Prostate gland (tissue), 2 donors: ENCODE measurements around the gene BOK. TPM values are rescaled to one million over a fixed set of nuclear protein-coding genes. Genes with fewer than 3 reads are reported as not detected.

Experiments used
- DNase-seq: peaks from one replicate; pipeline ENCODE4 v3.0.0-alpha.2; 2019; ENCODE audit warnings: low spot score
- H3K27ac ChIP-seq, 2 donors: fragments of 200-600 bp; sonication (generic); 2 replicates each; pipeline ENCODE4 v1.5.1; 2017 to 2019
- H3K27me3 ChIP-seq: fragments of 200-600 bp; sonication (generic); replicated peaks from 2 replicates; pipeline ENCODE4 v1.5.1; 2019; ENCODE audit not compliant: insufficient read depth
- H3K36me3 ChIP-seq, 2 donors: fragments of 200-600 bp; sonication (generic); 1 replicate in 1 of 2; 2 replicates in 1 of 2; pipeline versions ENCODE4 v1.5.1 to v1.8.1; 2017 to 2019
- H3K4me1 ChIP-seq: fragments of 200-600 bp; sonication (generic); replicated peaks from 2 replicates; pipeline ENCODE4 v1.5.1; 2019
- H3K4me3 ChIP-seq, 2 donors: fragments of 200-600 bp; sonication (generic); 2 replicates each; pipeline ENCODE4 v1.5.1; 2017 to 2019
- H3K9me3 ChIP-seq: fragments of 200-600 bp; sonication (generic); 2 replicates; pipeline ENCODE4 v1.5.1; 2017
- POLR2A ChIP-seq: fragments of 450-650 bp; IDR thresholded peaks from one replicate; pipeline ENCODE4 v1.6.1; 2016; ENCODE audit warnings: antibody characterized with exemption, mild to moderate bottlenecking
- POLR2AphosphoS5 ChIP-seq: sonication (generic); formaldehyde crosslinking; IDR thresholded peaks from one replicate; pipeline ENCODE4 v1.6.1; 2017; ENCODE audit warnings: antibody characterized with exemption
- WGBS: methylation state at CpG from one replicate; pipeline ENCODE4 v1.1.5; 2018; 5-methylcytosine and 5-hydroxymethylcytosine counted together
- intact Hi-C: fragments of 100-400 bp; cut with DNase I; formaldehyde crosslinking; loops from one replicate; pipeline ENCODE4 v1.14.2; 2022
- total RNA-seq, 2 donors: library from RNA; depleted of rRNA; stranded (reverse); fragments of >200 nt; gene quantifications; one replicate each; pipeline ENCODE4 v1.1.0, GENCODE V29; 2016
- TF ChIP-seq, protein P1 (sequence below), 4 experiments: fragments of 200-600 bp in 2 of 4; fragments of 450-650 bp in 2 of 4; sonication (generic) in 2 of 4; IDR thresholded peaks; 1 replicate in 3 of 4; 2 replicates in 1 of 4; pipeline ENCODE4 v1.5.1; 2016 to 2019; ENCODE audit warnings: antibody characterized with exemption in 4 of 4, mild to moderate bottlenecking in 2 of 4, moderate library complexity in 2 of 4

Gene BOK
- total RNA-seq, 2 donors from 2014 or later: 58.3 to 91.6 TPM

DNA sequence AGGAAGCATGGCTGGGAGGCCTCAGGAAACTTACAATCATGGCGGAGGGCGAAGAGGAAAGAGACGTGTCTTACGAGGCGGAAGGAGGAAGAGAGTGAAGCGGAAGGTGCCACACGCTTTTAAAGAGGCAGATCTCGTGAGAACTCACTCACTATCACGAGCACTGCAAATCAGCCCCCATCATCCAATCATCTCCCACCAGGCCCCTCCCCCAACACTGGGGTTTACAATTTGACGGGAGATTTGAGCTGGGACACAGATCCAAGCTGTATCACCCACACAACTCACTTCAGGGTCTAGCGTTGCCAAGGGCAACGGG, 5.1 kb upstream of the BOK start:
- no peaks in the 10 kb centered on the region for H3K4me1 ChIP-seq
- H3K9me3 ChIP-seq: no peaks in the 10 kb centered on the region
- no peaks in the 10 kb centered on the region for H3K27me3 ChIP-seq
- H3K4me3 ChIP-seq: no peak overlapping the region
- WGBS: 88% methylated on average over 12 of the region's 12 CpGs
- no peaks in the 10 kb centered on the region for H3K36me3 ChIP-seq
- no peak for DNase-seq
- TF ChIP-seq, protein P1, sequence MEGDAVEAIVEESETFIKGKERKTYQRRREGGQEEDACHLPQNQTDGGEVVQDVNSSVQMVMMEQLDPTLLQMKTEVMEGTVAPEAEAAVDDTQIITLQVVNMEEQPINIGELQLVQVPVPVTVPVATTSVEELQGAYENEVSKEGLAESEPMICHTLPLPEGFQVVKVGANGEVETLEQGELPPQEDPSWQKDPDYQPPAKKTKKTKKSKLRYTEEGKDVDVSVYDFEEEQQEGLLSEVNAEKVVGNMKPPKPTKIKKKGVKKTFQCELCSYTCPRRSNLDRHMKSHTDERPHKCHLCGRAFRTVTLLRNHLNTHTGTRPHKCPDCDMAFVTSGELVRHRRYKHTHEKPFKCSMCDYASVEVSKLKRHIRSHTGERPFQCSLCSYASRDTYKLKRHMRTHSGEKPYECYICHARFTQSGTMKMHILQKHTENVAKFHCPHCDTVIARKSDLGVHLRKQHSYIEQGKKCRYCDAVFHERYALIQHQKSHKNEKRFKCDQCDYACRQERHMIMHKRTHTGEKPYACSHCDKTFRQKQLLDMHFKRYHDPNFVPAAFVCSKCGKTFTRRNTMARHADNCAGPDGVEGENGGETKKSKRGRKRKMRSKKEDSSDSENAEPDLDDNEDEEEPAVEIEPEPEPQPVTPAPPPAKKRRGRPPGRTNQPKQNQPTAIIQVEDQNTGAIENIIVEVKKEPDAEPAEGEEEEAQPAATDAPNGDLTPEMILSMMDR (IDR thresholded peaks at IDR 0.05): no peak
- TF ChIP-seq POLR2AphosphoS5: no peak
- no peak for TF ChIP-seq POLR2A
- intact Hi-C loops: no loop called here
- H3K27ac ChIP-seq: no peak overlapping the region

DNA sequence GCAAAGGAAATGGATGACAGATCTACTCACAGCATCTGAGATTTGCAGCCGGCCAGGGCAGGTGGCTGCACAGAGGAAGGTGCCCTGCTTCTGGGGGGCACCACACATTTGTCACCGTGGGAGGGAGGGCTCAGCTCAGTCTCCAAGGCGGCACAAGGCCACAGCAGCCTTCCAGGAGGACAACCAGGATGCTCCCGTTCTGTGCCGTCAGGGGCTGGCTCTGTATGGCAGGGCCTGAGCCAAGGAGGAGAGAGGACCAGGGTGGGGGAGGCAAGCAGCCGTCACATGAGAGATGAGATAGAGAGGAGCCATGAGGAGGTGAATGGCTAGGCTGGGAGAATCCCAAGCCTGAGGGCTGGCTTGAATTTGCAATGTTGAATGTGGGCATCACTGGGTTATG, 4.6 kb upstream of the BOK start:
- WGBS: 68% methylated on average over 6 of the region's 6 CpGs
- Histone ChIP-seq H3K36me3 (no peaks in the 10 kb centered on the region), H3K27me3 (no peaks in the 10 kb centered on the region), H3K4me1 (no peaks in the 10 kb centered on the region), H3K27ac (no peak overlapping the region), H3K4me3 (no peak overlapping the region), H3K9me3 (no peaks in the 10 kb centered on the region)
- intact Hi-C loops: no loop called here
- TF ChIP-seq POLR2AphosphoS5: no peak
- TF ChIP-seq, protein P1 (IDR thresholded peaks at IDR 0.05): no peak
- TF ChIP-seq POLR2A: no peak
- DNase-seq: no peak

DNA sequence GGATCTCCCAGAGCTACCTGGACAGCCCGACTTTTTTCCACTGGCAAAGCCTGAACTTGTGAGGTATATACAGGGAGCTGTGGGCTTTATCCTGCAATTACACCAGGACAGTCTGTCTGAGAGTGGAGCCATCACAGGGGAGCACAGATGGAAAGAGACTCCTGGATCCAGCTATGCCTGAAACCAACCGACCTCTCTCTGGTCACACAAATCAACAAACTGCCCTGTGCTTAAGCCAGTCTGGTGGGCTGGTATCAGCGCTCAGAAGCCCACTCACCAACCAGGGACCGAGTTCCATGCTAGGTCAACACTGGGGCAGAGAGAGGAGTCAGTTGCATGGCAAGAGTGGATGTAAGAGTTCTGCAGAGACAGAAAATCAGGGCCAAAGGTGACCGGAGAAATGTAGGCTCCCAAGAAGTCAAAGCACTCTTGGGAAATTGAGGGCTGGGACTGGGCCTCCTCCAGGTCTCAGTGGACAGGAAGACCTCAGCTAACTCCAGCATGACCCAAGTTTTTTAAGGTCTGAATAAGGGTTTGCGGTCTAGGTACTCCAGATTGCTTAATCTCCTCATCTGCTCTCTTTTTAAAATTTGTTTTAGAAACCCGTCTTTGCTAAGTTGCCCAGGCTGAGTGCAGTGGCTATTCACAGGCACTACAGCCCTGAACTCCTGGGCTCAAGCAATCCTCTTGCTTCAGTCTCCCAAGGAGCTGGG, 3.8 kb upstream of the BOK start:
- TF ChIP-seq, protein P1 (IDR thresholded peaks at IDR 0.05): no peak
- TF ChIP-seq POLR2A: no peak
- no peak for TF ChIP-seq POLR2AphosphoS5
- Histone ChIP-seq H3K4me3 (no peak overlapping the region), H3K36me3 (no peaks in the 10 kb centered on the region), H3K27me3 (no peaks in the 10 kb centered on the region), H3K9me3 (no peaks in the 10 kb centered on the region), H3K4me1 (peaks cover 5% of the 10 kb centered on the region), H3K27ac (no peak overlapping the region)
- no peak for DNase-seq
- WGBS: 91% methylated on average over 7 of the region's 7 CpGs
- intact Hi-C loops: no loop called here

DNA sequence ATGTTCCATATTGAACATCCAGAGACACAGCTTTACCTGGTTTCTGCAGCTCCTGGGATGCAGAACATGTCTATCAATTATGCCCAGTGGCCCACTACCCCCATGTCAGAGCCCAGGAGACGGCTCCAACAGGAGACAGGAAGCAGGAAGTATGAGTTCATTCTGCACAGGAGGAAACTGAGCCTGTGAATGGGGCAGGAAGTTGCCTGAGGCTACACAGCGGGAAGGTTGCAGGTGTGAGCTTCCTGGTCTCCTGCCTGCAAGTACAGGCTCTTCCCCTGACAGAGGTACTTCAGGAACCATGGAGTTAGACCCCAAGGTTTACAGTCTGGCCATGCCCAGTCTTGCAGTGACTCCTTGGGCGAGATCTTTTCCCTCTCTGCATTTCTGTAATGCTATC, 2.8 kb upstream of the BOK start:
- no peak for TF ChIP-seq POLR2AphosphoS5
- TF ChIP-seq POLR2A: no peak
- TF ChIP-seq, protein P1 (IDR thresholded peaks at IDR 0.05): no peak
- no peak overlapping the region for H3K4me3 ChIP-seq
- H3K9me3 ChIP-seq: no peaks in the 10 kb centered on the region
- no peak overlapping the region for H3K27ac ChIP-seq
- intact Hi-C loops: no loop called here
- DNase-seq: no peak
- WGBS: 48% methylated on average over 3 of the region's 3 CpGs
- no peaks in the 10 kb centered on the region for H3K36me3 ChIP-seq
- H3K4me1 ChIP-seq: peaks cover 14% of the 10 kb centered on the region
- no peaks in the 10 kb centered on the region for H3K27me3 ChIP-seq

DNA sequence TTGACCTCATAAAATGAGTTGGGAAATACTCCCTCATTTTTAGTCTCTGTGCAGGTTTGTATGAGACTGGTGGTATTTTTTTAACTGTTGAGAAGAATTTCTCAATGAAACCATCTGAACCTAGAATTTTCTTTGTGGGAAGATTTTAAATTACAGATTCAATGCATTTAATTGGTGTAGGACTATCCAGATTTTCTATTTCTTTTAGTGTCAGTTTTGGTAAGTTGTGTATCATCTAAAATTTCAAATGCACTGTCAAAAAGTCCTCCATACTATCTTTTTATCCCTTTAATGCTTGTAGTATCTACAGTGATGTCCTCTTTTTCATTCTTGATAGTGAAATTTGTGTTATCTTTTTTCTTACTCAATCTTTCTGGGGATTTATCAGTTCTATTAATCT, 1.8 kb upstream of the BOK start:
- Histone ChIP-seq H3K4me1 (peaks cover 17% of the 10 kb centered on the region), H3K9me3 (no peaks in the 10 kb centered on the region), H3K27me3 (no peaks in the 10 kb centered on the region), H3K36me3 (no peaks in the 10 kb centered on the region), H3K4me3 (no peak overlapping the region), H3K27ac (no peak overlapping the region)
- no peak for TF ChIP-seq POLR2AphosphoS5
- TF ChIP-seq POLR2A: no peak
- TF ChIP-seq, protein P1 (IDR thresholded peaks at IDR 0.05): no peak
- intact Hi-C loops: no loop called here
- DNase-seq: no peak
